IgD-negative memory B cell (primary cell): Measurements from ENCODE around the gene SUN2. TPM values are rescaled to one million over a fixed set of nuclear protein-coding genes. Genes with fewer than 3 reads are reported as not detected.

ENCODE experiments used
- H3K27ac Mint-ChIP-seq, 3 donors: one replicate each; pipeline ENCODE4 v1.8.0; 2020 to 2022; ENCODE audit warnings: mild to moderate bottlenecking in 3 of 3, mixed read lengths in 3 of 3, moderate library complexity in 1 of 3
- H3K27me3 Mint-ChIP-seq: one replicate; pipeline ENCODE4 v1.8.0; 2021; ENCODE audit warnings: mixed read lengths
- H3K36me3 Mint-ChIP-seq: one replicate; pipeline ENCODE4 v1.8.0; 2020; ENCODE audit warnings: mild to moderate bottlenecking, mixed read lengths
- H3K4me1 Mint-ChIP-seq, 3 donors: one replicate each; pipeline ENCODE4 v1.8.0; 2020 to 2022; ENCODE audit warnings: mixed read lengths in 3 of 3, mild to moderate bottlenecking in 1 of 3
- H3K4me3 Mint-ChIP-seq, 4 donors: one replicate each; pipeline ENCODE4 v1.8.0; 2020 to 2022; ENCODE audit warnings: mild to moderate bottlenecking in 4 of 4, mixed read lengths in 4 of 4, moderate library complexity in 3 of 4
- H3K9me3 Mint-ChIP-seq, 3 donors: one replicate each; pipeline ENCODE4 v1.8.0; 2020 to 2021; ENCODE audit warnings: mixed read lengths in 3 of 3, mild to moderate bottlenecking in 1 of 3
- polyA plus RNA-seq: library from polyadenylated mRNA; unstranded; fragments of 300-500 nt; fragmentation: Illumina TruSeq; gene quantifications from one replicate; pipeline ENCODE4 v1.2.3, GENCODE V29; 2021

SUN2 gene
- polyA plus RNA-seq, 1 donor from 2014 or later = 206 TPM

DNA sequence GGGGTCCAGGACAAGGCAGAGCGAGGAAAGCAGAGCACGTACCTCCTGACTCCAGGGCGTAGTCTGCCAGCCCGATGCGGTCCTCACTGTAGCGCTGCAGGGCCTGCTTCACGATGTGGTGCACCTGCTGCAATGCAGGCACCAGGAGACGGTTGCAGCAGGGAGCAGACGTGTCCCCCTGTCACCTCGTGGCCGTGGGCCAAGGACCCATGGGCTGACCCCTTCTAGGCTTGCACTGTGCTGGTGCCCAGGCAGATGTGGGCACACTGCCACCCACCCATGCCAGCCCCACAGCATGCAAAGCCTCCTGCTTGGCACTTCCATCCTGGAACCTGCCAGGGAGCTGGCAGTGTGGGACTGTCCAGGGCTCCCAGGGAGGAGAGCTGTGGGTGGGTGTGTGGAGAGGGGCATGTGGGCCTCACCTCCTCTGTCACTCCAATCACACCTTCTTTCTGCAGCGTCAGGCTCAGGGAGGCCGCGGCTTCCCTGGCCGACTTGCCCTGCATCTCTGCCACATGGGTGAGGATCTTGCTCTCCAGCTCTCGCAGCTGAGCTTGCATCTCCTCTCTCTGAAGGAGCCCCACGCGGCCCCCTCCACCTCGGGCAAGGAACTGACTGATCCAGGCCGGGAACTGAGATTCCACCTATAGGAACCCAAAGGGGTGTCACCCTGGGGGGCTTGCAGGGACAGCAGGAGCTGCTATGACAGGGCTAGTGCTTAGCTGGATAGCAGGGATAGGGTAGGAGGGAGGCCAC lies 16.3 kb downstream of the SUN2 start:
- Mint-ChIP-seq H3K9me3 (peaks cover 0 to 1% (median 0%) of the 10 kb centered on the region in 3 donors), H3K36me3 (no peaks in the 10 kb centered on the region), H3K4me1 (peaks cover 3 to 15% (median 10%) of the 10 kb centered on the region in 3 donors), H3K4me3 (no peak overlapping the region), H3K27ac (peak overlapping the region in 1 of 3 donors; percentile 67), H3K27me3 (no peaks in the 10 kb centered on the region)

DNA sequence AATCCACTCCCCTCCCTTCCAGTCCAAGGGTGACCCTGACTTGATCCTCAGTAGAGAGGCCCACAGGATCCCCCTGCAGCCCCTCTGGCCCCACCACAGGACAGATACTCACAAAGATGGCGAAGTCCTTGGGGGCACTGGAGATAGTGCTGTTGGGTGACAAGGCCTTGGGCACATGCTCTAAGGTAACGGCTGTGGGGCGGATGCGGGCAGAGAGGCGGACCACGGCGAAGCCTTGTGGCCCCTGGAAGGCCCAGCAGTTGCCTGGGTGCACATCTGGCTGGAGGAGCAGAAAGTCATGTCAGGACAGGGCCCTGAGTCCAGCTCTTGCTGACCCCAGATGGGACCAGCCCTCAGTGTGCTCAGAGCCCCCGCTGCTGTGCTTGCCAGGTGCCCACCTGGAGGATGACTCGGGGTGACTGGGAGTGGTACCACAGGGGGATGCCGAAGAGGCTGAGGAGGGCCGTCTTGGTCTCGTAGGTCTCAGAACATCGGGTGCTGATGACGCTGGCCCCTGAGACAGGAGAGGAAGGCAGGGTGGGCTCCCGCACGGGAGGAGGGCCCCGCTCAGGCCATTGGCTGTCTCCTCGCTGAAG lies 17.2 kb downstream of the SUN2 start:
- Mint-ChIP-seq H3K4me3 (peak overlapping the region in 1 of 4 donors; percentile 5), H3K27ac (peak overlapping the region in 2 of 3 donors; percentile 50 to 99), H3K4me1 (peaks cover 10 to 20% (median 12%) of the 10 kb centered on the region in 3 donors), H3K27me3 (no peaks in the 10 kb centered on the region), H3K36me3 (no peaks in the 10 kb centered on the region), H3K9me3 (peaks cover 0 to 1% (median 0%) of the 10 kb centered on the region in 3 donors)

- Mint-ChIP-seq H3K36me3 (no peaks in the 10 kb centered on the region), H3K27ac (peak overlapping the region; percentile 62 to 99 (median 71)), H3K27me3 (no peaks in the 10 kb centered on the region), H3K4me1 (peaks cover 14 to 25% (median 19%) of the 10 kb centered on the region in 3 donors), H3K9me3 (peaks cover 0 to 1% (median 0%) of the 10 kb centered on the region in 3 donors), H3K4me3 (peak overlapping the region in 1 of 4 donors; percentile 5)
Observed at GRCh38 chr22:38737302-38738060, 18.3 kb downstream of the SUN2 start.

DNA sequence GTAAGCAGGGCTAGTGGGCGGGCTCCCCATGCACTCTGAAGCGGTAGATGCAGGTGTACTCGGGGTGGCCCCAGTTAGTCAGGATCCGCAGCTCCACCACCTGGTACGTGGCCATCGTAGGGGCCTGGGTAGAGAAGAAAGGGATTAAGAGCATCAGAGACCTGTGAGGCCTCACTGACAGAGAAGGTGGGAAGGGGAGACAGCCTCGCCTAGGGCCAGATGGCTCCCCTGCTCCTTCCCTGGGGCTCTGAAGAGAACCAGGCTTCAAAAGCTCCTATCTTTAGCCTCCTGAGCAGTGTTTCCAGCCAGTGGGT lies 19.6 kb downstream of the SUN2 start:
- Mint-ChIP-seq H3K27me3 (no peaks in the 10 kb centered on the region), H3K36me3 (no peaks in the 10 kb centered on the region), H3K27ac (peak overlapping the region in 2 of 3 donors; percentile 71 to 99), H3K9me3 (peaks cover 0 to 1% (median 0%) of the 10 kb centered on the region in 3 donors), H3K4me3 (no peak overlapping the region), H3K4me1 (peaks cover 14 to 25% (median 19%) of the 10 kb centered on the region in 3 donors)

DNA sequence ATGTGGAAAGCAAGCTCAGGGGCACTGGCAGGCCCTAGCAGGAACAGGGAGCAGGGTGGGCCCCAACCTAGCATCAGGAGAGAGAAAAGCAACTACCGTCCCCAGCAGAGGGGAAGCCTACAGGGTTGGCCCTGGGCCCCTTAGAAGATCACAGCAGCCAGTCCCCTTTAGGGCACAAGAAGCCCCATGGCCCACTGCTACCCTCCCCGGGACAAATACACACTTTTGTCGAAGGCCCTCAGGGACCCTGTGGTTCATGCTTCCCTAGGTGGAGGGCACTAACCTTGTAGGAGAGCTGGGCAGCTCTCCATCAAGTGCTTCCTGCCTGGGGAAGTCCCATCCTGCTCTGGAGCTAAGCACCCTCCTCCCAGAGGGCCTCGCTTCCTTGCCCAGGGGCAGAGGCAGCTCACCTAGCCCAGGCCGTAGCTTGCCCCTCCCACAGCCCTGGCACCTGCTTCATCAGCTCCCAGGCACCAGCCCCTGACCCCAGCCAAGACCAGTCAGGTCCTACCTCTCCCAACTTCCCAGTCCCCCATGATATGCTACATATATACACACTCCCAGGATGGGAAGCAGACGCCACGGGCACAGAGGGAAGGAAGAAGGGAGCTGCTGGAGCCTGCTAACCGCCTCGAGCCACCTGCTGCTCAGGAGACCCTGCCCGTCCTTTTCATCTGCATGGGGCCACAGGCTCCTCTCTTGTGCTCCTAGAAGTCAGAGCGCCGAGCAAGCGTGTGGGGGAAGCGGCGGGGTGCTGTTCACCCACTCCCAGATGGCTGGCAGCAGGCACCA lies 20.1 kb downstream of the SUN2 start:
- Mint-ChIP-seq H3K27ac (peak overlapping the region; percentile 80 to 99 (median 82)), H3K4me1 (peaks cover 14 to 25% (median 19%) of the 10 kb centered on the region in 3 donors), H3K4me3 (peak overlapping the region in 1 of 4 donors; percentile 57), H3K36me3 (no peaks in the 10 kb centered on the region), H3K9me3 (peaks cover 0 to 1% (median 0%) of the 10 kb centered on the region in 3 donors), H3K27me3 (no peaks in the 10 kb centered on the region)

DNA sequence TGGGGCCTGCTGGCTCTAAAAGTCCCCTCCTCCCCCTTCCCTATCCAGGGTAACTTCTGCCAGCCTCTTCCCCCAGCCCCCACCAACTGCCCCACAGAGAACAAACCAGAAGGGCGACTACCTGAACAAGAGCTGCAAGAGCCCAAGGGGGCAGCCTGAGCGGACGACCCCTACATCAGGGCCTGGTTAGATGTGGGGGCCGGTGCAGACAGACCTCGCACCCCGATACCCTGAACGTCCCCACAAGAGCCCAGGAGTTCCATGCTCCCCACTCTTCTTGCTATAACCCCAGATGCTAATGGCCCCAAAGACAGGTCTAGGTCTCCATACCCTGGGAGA lies 20.7 kb downstream of the SUN2 start:
- Mint-ChIP-seq H3K36me3 (peaks cover 1% of the 10 kb centered on the region), H3K27me3 (no peaks in the 10 kb centered on the region), H3K9me3 (no peaks in the 10 kb centered on the region), H3K4me1 (peaks cover 14 to 25% (median 19%) of the 10 kb centered on the region in 3 donors), H3K4me3 (no peak overlapping the region), H3K27ac (peak overlapping the region; percentile 80 to 99 (median 82))

- Mint-ChIP-seq H3K9me3 (no peaks in the 10 kb centered on the region), H3K27ac (peak overlapping the region; percentile 85 to 99 (median 96)), H3K4me3 (peak overlapping the region in 2 of 4 donors; percentile 50 to 68), H3K27me3 (no peaks in the 10 kb centered on the region), H3K36me3 (peaks cover 1% of the 10 kb centered on the region), H3K4me1 (peaks cover 14 to 25% (median 19%) of the 10 kb centered on the region in 3 donors)
Observed at GRCh38 chr22:38734421-38735100, 21.2 kb downstream of the SUN2 start.

DNA sequence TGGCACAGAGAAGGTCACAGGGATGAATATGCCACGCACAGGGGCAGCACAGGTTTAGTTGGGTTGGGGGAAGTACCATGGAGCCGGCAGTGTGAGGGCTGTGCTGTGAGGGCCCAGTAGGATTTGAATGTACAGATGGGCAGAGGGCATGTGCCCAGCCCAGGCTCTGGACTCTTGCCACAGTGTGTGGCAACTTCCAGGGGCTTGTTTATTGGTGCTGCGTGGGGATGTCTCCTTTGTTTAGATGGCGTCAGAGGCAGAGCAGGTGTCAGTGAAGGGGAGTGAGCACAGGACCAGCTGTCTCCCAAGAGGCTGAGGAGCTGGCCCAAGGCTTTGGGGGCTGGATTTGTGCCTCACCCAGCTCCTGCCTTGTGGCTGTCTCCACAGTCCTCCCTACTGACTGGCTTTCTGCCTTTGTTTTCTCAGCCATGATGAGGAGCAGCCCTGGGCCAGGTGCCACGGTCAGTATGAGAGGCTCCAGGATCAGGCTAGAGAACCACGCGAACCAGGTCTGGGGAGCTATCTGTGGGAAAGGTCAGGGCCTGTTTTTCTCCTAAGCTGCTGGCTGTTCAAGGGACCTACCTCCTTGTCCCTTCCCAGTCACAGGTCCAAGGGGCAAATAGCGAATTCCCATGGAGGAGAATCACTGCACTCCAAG lies 21.9 kb downstream of the SUN2 start:
- H3K27me3 Mint-ChIP-seq = no peaks in the 10 kb centered on the region
- no peaks in the 10 kb centered on the region for H3K9me3 Mint-ChIP-seq
- H3K4me1 Mint-ChIP-seq = peaks cover 14 to 25% (median 19%) of the 10 kb centered on the region in 3 donors
- peak overlapping the region in 2 of 4 donors; percentile 68 to 86 for H3K4me3 Mint-ChIP-seq
- peak overlapping the region; percentile 53 to 99 (median 96) for H3K27ac Mint-ChIP-seq
- peaks cover 1% of the 10 kb centered on the region for H3K36me3 Mint-ChIP-seq

DNA sequence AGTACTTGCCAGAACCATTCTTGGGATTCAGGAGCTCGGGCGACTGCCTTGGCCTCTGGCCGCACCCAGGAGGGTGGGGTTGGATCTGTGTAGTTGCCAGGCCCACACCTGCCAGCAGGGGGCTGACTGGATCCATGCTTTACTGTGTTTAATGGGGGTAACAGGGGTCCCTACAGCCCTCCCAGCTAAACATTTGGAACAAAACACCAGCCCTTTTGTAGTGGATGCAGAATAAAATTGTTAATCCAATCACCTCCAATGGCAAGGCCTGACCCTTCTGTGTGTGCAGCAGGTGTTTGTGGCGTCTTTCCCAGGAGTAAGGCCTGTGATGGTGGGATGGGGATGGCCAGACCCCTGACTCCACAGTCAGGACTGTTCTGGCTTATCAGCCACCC lies 22.5 kb downstream of the SUN2 start:
- Mint-ChIP-seq H3K4me3 (peak overlapping the region in 2 of 4 donors; percentile 53 to 86), H3K9me3 (no peaks in the 10 kb centered on the region), H3K27me3 (no peaks in the 10 kb centered on the region), H3K4me1 (peaks cover 14 to 25% (median 19%) of the 10 kb centered on the region in 3 donors), H3K27ac (peak overlapping the region; percentile 71 to 99 (median 96)), H3K36me3 (peaks cover 1% of the 10 kb centered on the region)

GRCh38 chr22:38732251-38732815 lies 23.5 kb downstream of the SUN2 start:
- Mint-ChIP-seq H3K27me3 (no peaks in the 10 kb centered on the region), H3K4me3 (peak overlapping the region in 1 of 4 donors; percentile 38), H3K9me3 (no peaks in the 10 kb centered on the region), H3K36me3 (peaks cover 1% of the 10 kb centered on the region), H3K27ac (peak overlapping the region; percentile 78 to 99 (median 96)), H3K4me1 (peaks cover 12 to 25% (median 19%) of the 10 kb centered on the region in 3 donors)

- no peaks in the 10 kb centered on the region for H3K27me3 Mint-ChIP-seq
- H3K4me1 Mint-ChIP-seq = peaks cover 7 to 20% (median 19%) of the 10 kb centered on the region in 3 donors
- peaks cover 1% of the 10 kb centered on the region for H3K36me3 Mint-ChIP-seq
- H3K4me3 Mint-ChIP-seq = no peak overlapping the region
- H3K9me3 Mint-ChIP-seq = no peaks in the 10 kb centered on the region
- H3K27ac Mint-ChIP-seq = peak overlapping the region; percentile 67 to 96 (median 74)
Observed at GRCh38 chr22:38731703-38732161, 24.1 kb downstream of the SUN2 start.

- peak overlapping the region in 2 of 4 donors; percentile 62 to 63 for H3K4me3 Mint-ChIP-seq
- peak overlapping the region; percentile 16 to 95 (median 74) for H3K27ac Mint-ChIP-seq
- H3K4me1 Mint-ChIP-seq = peaks cover 7 to 19% (median 15%) of the 10 kb centered on the region in 3 donors
- no peaks in the 10 kb centered on the region for H3K27me3 Mint-ChIP-seq
- H3K36me3 Mint-ChIP-seq = peaks cover 3% of the 10 kb centered on the region
- H3K9me3 Mint-ChIP-seq = no peaks in the 10 kb centered on the region
Observed at GRCh38 chr22:38730411-38730871, 25.4 kb downstream of the SUN2 start.

DNA sequence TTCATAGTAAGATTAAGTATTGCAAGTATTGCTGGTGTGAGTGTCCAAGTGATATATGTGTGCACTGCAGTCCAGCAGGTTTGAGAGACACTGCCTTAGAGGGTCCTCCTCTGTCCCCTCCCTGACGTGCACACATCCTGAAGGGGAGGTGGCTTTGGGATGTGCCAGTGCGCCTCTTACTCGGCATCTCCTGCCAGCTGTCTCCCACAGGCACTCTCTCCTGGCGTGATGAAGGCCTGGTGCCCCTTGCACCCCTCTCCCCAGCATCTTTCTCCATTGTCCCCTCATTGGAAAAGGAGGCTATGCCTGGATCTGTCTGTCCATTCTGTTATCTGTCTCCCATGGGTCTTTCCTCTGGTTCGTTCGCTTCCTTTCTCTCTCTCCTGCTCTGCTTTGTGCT lies 25.9 kb downstream of the SUN2 start:
- Mint-ChIP-seq H3K4me3 (peak overlapping the region in 2 of 4 donors; percentile 62 to 63), H3K4me1 (peaks cover 4 to 22% (median 12%) of the 10 kb centered on the region in 3 donors), H3K36me3 (peaks cover 4% of the 10 kb centered on the region), H3K27ac (peak overlapping the region; percentile 16 to 95 (median 74)), H3K27me3 (no peaks in the 10 kb centered on the region), H3K9me3 (no peaks in the 10 kb centered on the region)
